GM19238 (cell line): ENCODE data around the gene ITK.
"Not testable (repeated sequence)": the region's sequence is repeated elsewhere in the genome, so short reads cannot be mapped to it uniquely, and the experiment has no call there.

Experiments
- DNase-seq: peaks from one replicate; pipeline ENCODE4 v3.0.0; 2011; ENCODE audit warnings: low spot score; ENCODE audit not compliant: insufficient read length

The ITK gene

DNA sequence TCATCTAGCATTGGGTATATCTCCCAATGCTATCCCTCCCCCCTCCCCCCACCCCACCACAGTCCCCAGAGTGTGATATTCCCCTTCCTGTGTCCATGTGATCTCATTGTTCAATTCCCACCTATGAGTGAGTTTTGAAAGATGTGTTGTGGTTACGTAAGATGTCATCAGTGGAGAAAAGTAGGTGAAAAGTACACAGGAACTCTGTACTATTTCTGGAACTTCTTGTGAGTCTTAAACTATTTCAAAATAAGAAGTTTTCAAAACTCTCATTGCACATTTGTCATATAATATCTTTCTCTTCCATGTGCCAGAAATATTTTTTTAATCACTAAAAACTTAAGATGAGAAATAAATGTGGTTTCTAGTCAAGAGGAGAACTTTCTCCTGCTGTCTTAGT is 30.0 kb downstream of the ITK start:
- DNase-seq: not testable (repeated sequence)

GRCh38 chr5:157212307-157212706 is 31.7 kb downstream of the ITK start:
- no peak for DNase-seq

- no peak for DNase-seq
Observed at GRCh38 chr5:157213527-157214243, 33.0 kb downstream of the ITK start.

- DNase-seq: no peak
Observed at GRCh38 chr5:157214415-157214814, 33.8 kb downstream of the ITK start.

DNA sequence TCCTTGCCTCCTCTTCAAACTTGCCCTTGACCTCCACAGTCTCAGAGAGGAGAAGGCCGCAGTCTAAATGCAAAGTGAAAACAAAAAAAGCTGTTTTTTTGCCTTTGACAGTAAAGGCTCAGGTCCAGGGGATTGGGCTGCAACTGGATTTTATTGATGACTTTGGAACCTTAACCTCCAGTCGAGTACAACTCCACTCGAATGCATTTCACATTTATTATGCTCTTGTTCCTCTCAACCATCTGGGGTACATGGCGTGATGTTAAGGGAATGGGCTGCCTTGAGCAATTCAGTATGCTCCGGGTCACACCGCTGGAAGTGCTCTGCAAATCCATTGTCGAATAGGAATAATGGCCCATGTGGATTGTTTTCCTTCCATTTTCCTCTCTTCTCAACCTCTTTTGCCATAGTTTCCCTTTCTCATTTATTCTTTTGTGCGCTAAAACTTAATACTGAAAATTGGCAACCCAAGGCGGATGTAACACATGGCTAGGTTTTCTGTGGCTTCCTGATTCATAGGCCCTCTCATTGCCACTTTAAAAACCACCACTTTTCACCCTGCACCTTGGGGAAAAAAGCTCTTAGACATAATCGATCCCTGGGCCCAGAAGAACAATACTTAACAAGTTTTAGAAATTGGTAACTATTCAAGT is 34.3 kb downstream of the ITK start:
- DNase-seq: no peak

- no peak for DNase-seq
Observed at GRCh38 chr5:157215514-157216167, 35.0 kb downstream of the ITK start.

GRCh38 chr5:157216391-157217142 is 35.9 kb downstream of the ITK start:
- no peak for DNase-seq

- no peak for DNase-seq
Observed at GRCh38 chr5:157217289-157218024, 36.8 kb downstream of the ITK start.

DNA sequence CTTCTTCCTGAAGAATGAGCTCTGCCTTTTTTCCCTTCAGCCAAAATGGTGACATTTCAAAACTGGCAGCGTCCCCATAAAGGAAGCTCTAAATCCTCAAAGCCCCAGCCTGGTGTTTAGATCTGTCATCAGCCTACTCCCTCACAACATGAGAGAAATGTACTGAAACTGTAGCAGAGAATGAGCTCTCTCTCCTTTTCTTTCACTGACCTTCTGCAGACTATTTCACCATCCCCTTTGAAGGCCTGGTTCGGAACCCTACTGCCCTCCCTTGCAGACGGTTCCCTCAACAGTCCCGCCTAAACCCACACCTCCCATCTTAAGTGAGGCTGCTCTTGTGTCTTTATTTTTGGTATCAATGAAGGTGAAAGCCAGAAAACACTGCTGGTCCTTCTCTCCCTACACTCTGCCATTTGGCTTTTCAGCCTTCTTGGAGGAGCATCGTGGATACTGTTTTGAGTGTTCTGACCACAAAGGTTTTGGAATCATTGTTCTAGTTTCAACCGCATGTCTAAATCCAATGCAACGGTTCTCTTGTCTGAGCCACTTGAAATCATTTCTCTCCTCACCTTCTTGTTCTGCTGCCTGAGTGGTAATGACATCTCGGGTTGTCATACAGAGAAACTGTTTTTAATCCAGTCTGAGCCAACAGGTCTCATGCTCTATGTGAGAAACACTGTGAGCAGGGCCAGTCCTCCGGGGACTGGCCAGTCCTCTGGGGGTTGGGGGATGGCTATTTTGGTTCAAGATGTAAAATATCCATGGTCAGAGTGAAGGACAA is 39.0 kb downstream of the ITK start:
- no peak for DNase-seq

DNA sequence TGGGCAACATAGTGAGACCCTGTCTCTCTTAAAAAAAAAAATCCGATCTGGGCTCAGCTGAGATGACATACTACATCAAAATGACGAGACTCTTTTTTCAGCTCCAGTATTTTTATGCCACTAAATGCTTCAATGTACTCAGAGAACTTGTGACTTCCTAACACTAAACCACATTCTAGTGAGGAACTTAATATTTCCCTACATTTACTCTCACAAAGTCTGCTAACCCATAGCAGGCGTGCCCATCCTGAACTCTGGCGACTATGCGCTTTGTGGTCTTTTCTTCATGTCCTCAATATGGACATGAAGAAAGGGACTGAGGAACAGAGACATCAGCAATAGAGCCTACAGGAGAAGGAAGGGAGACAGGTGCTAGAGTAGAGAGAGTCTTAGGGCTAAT is 41.3 kb downstream of the ITK start:
- no peak for DNase-seq

GRCh38 chr5:157222506-157223230 is 42.0 kb downstream of the ITK start:
- no peak for DNase-seq

- DNase-seq: no peak
Observed at GRCh38 chr5:157225469-157226422, 45.1 kb downstream of the ITK start.

DNA sequence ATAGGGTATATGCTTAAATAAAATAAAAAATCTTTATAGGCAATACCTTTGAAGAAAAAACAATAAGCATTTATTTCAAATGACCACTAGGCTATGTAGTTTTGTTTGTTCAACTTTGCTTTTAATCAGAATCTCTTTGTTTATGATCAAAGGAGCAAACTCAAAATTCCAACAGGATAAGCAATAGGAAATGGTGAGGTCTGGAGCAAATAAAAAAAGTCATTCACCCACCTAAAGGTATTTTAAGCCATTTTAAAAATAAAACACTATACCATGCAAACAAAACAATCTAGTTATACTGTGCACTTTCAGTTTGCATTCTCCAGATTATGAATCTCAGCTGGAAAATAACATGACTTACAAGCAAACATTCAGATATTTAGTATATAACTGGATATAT is 50.0 kb downstream of the ITK start:
- no peak for DNase-seq

GRCh38 chr5:157232706-157233105 is 52.1 kb downstream of the ITK start:
- DNase-seq: no peak

DNA sequence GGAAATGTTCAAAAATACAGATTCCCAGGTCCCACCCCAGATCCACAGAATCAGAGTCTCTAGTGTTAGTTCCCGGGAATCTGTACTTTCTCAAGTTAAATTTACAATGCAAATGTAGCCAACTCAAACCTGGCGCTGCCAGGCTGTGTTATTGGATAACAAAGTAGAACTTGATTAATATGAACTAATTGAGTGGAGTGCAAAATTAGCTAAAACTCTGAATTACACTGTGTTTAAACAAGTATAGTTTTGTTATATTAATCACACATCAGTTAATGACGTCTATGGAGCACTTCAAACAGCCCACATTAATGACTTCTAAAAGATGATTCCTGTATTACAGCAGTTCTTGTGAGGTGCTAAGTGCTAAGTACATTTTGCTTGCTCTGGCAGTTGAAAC is 52.9 kb downstream of the ITK start:
- DNase-seq: no peak

DNA sequence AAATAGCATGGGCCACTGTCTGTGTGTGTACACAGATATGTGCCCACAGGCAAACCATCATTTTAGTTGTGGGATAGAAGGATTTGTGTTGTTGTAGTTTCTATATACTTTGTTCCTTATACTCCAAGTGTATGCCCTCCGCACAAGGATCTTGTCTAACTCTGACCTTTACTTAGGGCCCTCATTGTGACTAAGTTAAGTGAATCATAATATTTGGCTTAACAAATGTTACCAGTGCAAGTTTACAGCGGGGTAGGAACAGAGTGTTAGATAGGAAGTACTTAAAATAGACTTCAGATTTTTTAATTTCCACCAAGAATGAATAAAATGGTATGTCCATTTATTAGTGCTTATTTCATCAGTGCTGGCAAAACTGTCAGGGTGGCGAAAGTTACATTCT is 55.8 kb downstream of the ITK start:
- no peak for DNase-seq

DNA sequence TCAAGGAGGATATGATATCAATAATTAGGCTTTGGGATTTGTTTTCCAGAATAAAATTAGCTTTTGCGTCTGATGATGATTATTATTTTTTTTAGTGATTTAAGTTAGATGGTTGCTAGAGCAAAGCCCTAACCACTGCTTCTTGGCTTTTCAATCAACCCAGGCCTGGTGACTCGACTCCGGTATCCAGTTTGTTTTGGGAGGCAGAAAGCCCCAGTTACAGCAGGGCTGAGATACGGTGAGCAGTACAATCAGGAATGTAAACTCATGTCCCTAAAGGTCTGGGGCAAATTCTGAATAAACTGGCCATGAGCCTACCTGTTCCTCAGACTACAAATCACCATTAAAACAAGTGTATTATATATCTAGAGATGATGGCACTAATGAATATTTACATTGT is 60.8 kb downstream of the ITK start:
- no peak for DNase-seq

GRCh38 chr5:157244704-157245103 is 64.1 kb downstream of the ITK start:
- DNase-seq: not testable (repeated sequence)

DNA sequence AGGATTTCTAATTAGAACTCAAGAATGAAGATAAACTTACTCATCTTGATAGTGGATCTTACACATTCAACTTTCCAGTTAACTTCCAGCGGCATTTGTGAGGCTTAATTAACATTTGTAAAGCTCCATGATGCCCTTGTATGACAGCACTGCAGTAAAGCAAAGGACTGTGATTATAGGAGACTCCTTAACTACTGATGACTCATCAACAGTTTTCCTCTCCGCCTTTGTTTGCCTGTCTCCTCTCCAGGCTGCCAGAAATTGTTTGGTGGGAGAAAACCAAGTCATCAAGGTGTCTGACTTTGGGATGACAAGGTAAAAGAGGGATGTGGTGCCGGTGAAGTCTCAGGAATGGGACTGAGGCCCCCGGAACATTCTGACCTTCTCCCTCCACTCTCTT is 64.8 kb downstream of the ITK start:
- no peak for DNase-seq
